HepG2 (cell line): ENCODE results near the gene KIF20A. TPM values are rescaled to one million over a fixed set of nuclear protein-coding genes. Genes with fewer than 3 reads are reported as not detected.

Experiments
- ARHGAP35 ChIP-seq: sonication (generic); formaldehyde crosslinking; IDR thresholded peaks from 2 replicates; pipeline ENCODE4 v1.9.0; 2022; ENCODE audit warnings: mild to moderate bottlenecking, inconsistent platforms, moderate library complexity, missing genetic modification reagents, borderline replicate concordance
- ARNT ChIP-seq: fragments of 450-650 bp; IDR thresholded peaks from 2 replicates; pipeline ENCODE4 v1.6.1; 2017
- ASH2L ChIP-seq: fragments of 300-600, 200-600 bp; sonication (generic); IDR thresholded peaks from 2 replicates; pipeline ENCODE4 v1.7.0; 2017; ENCODE audit warnings: low read depth, mild to moderate bottlenecking, moderate library complexity, mixed read lengths, low read length; ENCODE audit not compliant: insufficient read length
- DNMT3B ChIP-seq: conservative IDR thresholded peaks from 2 replicates; pipeline ENCODE4 v1.6.1; 2016; ENCODE audit warnings: missing biosample characterization, control low read depth
- HCFC1 ChIP-seq: fragments of 150-350 bp; IDR thresholded peaks from 2 replicates; pipeline ENCODE4 v1.6.1; 2014; ENCODE audit warnings: low read depth, low read length
- HDAC6 ChIP-seq: fragments of 200-600 bp; sonication (generic); IDR thresholded peaks from 2 replicates; pipeline ENCODE4 v1.7.0; 2017; ENCODE audit warnings: mild to moderate bottlenecking, antibody characterized with exemption, low read length, low read depth
- HOXA5 ChIP-seq: sonication (generic); formaldehyde crosslinking; IDR thresholded peaks from 2 replicates; pipeline ENCODE4 v1.4.0; 2020; ENCODE audit warnings: missing genetic modification reagents
- KMT2B ChIP-seq: IDR thresholded peaks from 2 replicates; pipeline ENCODE4 v1.6.1; 2016; ENCODE audit warnings: missing genetic modification reagents, missing compliant biosample characterization
- MIXL1 ChIP-seq: IDR thresholded peaks from 2 replicates; pipeline ENCODE4 v1.6.1; 2016
- MTA3 ChIP-seq: sonication (generic); formaldehyde crosslinking; IDR thresholded peaks from 2 replicates; pipeline ENCODE4 v1.4.0; 2020; ENCODE audit warnings: missing genetic modification reagents
- PRMT3 ChIP-seq: sonication (generic); formaldehyde crosslinking; IDR thresholded peaks from 2 replicates; pipeline ENCODE4 v1.8.1; 2022; ENCODE audit warnings: low read depth, mild to moderate bottlenecking, moderate library complexity, missing genetic modification reagents, borderline replicate concordance
- SAFB2 ChIP-seq: sonication (generic); formaldehyde crosslinking; IDR thresholded peaks from 2 replicates; pipeline ENCODE4 v1.5.1; 2020; ENCODE audit warnings: missing genetic modification reagents, low read depth, mild to moderate bottlenecking, borderline replicate concordance
- SRSF1 ChIP-seq: fragments of 200-400 bp; formaldehyde crosslinking; optimal IDR thresholded peaks from 2 replicates; pipeline ENCODE3; 2017; ENCODE audit warnings: mild to moderate bottlenecking, low read depth, low read length, moderate library complexity
- ZBTB3 ChIP-seq: sonication (generic); formaldehyde crosslinking; IDR thresholded peaks from 2 replicates; pipeline ENCODE4 v1.4.0; 2020; ENCODE audit warnings: low read depth, mild to moderate bottlenecking, moderate library complexity, missing genetic modification reagents, borderline replicate concordance
- ZFP82 ChIP-seq: sonication (generic); formaldehyde crosslinking; IDR thresholded peaks from 2 replicates; pipeline ENCODE4 v1.5.1; 2020; ENCODE audit warnings: mild to moderate bottlenecking, missing genetic modification reagents, borderline replicate concordance
- ZIK1 ChIP-seq: sonication (generic); formaldehyde crosslinking; IDR thresholded peaks from 2 replicates; pipeline ENCODE4 v1.5.0; 2020; ENCODE audit warnings: mild to moderate bottlenecking, low read depth, missing genetic modification reagents, borderline replicate concordance
- ZNF124 ChIP-seq: sonication (generic); formaldehyde crosslinking; IDR thresholded peaks from 2 replicates; pipeline ENCODE4 v1.4.0; 2020; ENCODE audit warnings: missing genetic modification reagents
- ZNF451 ChIP-seq: sonication (generic); formaldehyde crosslinking; IDR thresholded peaks from 2 replicates; pipeline ENCODE4 v1.5.0; 2020; ENCODE audit warnings: mild to moderate bottlenecking, missing genetic modification reagents
- ZNF652 ChIP-seq: IDR thresholded peaks from 2 replicates; pipeline ENCODE4 v1.6.1; 2016; ENCODE audit warnings: low read depth, borderline replicate concordance
- ZNF746 ChIP-seq: sonication (generic); formaldehyde crosslinking; IDR thresholded peaks from 2 replicates; pipeline ENCODE4 v1.8.0; 2022; ENCODE audit warnings: mild to moderate bottlenecking, missing genetic modification reagents
- ZNF747 ChIP-seq: sonication (generic); formaldehyde crosslinking; IDR thresholded peaks from 2 replicates; pipeline ENCODE4 v1.8.1; 2023; ENCODE audit warnings: missing genetic modification reagents, mild to moderate bottlenecking, borderline replicate concordance
- ZNF775 ChIP-seq: sonication (generic); formaldehyde crosslinking; IDR thresholded peaks from 2 replicates; pipeline ENCODE4 v1.4.0; 2020; ENCODE audit warnings: missing genetic modification reagents, mild to moderate bottlenecking, moderate library complexity, borderline replicate concordance
- polyA plus RNA-seq, 8 experiments: library from polyadenylated mRNA; depleted of rRNA in 3 of 8; stranded (reverse) in 7 of 8; unstranded in 1 of 8; fragments of >200 nt; fragmentation: Illumina TruSeq in 4 of 8; extraction: Trizol in 4 of 8; gene quantifications; 2 replicates each; pipeline versions ENCODE4 v1.2.1 to v1.2.3, GENCODE V29; 2011 to 2016; ENCODE audit warnings: low read depth in 4 of 8, missing spikeins in 1 of 8, mixed read lengths in 1 of 8; ENCODE audit not compliant: insufficient read depth in 1 of 8
- total RNA-seq, 5 experiments: library from RNA; depleted of rRNA; stranded (reverse); fragments of >200 nt; fragmentation: Illumina TruSeq; extraction: Trizol; gene quantifications; 2 replicates each; pipeline ENCODE4 v1.2.3, GENCODE V29; 2016; ENCODE audit warnings: low read depth in 1 of 5
- TF ChIP-seq, protein P1 (sequence below): IDR thresholded peaks from 2 replicates; pipeline ENCODE4 v1.6.1; 2018; ENCODE audit warnings: missing genetic modification reagents, mild to moderate bottlenecking, missing compliant biosample characterization
- TF ChIP-seq, protein P2 (sequence below): sonication (generic); formaldehyde crosslinking; IDR thresholded peaks from 2 replicates; pipeline ENCODE4 v1.8.0; 2022; ENCODE audit warnings: mild to moderate bottlenecking, missing genetic modification reagents, borderline replicate concordance
- TF ChIP-seq, protein P3 (sequence below): sonication (generic); formaldehyde crosslinking; IDR thresholded peaks from 2 replicates; pipeline ENCODE4 v1.5.0; 2020; ENCODE audit warnings: mild to moderate bottlenecking, low read depth, missing genetic modification reagents, borderline replicate concordance
- TF ChIP-seq, protein P4 (sequence below): sonication (generic); formaldehyde crosslinking; IDR thresholded peaks from 2 replicates; pipeline ENCODE4 v1.4.0; 2020; ENCODE audit warnings: missing genetic modification reagents, borderline replicate concordance

KIF20A gene
- total and polyA plus RNA-seq, 2 of the 13 experiments (the other 11 are each of a cell fraction or from before 2014, with no cell fraction given): 17.1 to 66.8 TPM

DNA sequence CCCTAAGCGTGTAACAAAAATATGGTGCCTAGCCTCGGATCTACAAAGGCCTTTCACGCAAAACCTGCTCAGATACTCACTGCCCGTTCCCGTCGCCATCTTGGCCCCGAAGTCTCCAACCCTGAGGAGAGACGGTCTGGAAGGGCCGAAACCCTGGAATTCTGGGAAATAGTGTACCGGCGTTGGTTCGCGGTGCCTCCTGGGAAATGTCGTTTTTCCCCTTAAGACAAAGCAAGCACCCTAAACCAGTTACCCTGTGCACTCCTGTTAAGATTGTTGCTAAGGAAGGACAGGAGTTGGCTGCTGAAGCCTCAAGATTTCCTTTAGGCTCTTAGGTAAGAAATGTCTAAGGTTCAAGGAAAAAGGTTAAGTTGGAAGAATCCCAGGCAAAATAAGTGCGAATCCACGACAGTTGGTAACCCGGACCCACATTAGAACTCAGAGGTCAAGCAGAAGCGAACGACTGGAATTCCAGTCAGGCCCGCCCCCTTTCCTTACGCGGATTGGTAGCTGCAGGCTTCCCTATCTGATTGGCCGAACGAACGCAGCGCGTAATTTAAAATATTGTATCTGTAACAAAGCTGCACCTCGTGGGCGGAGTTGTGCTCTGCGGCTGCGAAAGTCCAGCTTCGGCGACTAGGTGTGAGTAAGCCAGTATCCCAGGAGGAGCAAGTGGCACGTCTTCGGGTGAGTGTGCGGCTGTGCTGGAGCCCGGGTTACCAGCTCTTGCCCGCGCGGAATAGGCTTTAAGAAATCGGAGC, at the start of gene KIF20A, which contains the start of gene BRD8 (continued):
- TF ChIP-seq SAFB2 (CRISPR knock-in tag) (no peak), ZNF451 (no peak), ZFP82 (CRISPR knock-in tag) (no peak), KMT2B (CRISPR knock-in tag) (peak; percentile 64; the same call in 1 of the 2 replicates), HDAC6 (no peak), DNMT3B (CRISPR knock-in tag) (peak; percentile 61; the same call in 1 of the 2 replicates), ZIK1 (CRISPR knock-in tag) (no peak), MIXL1 (CRISPR knock-in tag) (no peak), HOXA5 (CRISPR knock-in tag) (no peak), ZNF775 (CRISPR knock-in tag) (no peak), ZNF124 (CRISPR knock-in tag) (no peak), ARHGAP35 (CRISPR knock-in tag) (no peak), ARNT (no peak), PRMT3 (no peak; the same call in 1 of the 2 replicates), ZNF652 (CRISPR knock-in tag) (no peak), ZNF747 (peak; percentile 21), ZBTB3 (CRISPR knock-in tag) (no peak), MTA3 (CRISPR knock-in tag) (no peak), ZNF746 (no peak), SRSF1 (no peak), HCFC1 (peak; percentile 79), ASH2L (peak; percentile 75)
- TF ChIP-seq, protein P1, sequence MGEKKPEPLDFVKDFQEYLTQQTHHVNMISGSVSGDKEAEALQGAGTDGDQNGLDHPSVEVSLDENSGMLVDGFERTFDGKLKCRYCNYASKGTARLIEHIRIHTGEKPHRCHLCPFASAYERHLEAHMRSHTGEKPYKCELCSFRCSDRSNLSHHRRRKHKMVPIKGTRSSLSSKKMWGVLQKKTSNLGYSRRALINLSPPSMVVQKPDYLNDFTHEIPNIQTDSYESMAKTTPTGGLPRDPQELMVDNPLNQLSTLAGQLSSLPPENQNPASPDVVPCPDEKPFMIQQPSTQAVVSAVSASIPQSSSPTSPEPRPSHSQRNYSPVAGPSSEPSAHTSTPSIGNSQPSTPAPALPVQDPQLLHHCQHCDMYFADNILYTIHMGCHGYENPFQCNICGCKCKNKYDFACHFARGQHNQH (CRISPR knock-in tag): 0 out of 2 replicates have a peak, but pooled peaks have one; percentile 28
- TF ChIP-seq, protein P2, sequence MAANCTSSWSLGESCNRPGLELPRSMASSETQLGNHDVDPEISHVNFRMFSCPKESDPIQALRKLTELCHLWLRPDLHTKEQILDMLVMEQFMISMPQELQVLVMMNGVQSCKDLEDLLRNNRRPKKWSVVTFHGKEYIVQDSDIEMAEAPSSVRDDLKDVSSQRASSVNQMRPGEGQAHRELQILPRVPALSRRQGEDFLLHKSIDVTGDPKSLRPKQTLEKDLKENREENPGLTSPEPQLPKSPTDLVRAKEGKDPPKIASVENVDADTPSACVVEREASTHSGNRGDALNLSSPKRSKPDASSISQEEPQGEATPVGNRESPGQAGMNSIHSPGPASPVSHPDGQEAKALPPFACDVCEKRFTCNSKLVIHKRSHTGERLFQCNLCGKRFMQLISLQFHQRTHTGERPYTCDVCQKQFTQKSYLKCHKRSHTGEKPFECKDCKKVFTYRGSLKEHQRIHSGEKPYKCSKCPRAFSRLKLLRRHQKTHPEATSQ (CRISPR knock-in tag): no peak
- TF ChIP-seq, protein P3, sequence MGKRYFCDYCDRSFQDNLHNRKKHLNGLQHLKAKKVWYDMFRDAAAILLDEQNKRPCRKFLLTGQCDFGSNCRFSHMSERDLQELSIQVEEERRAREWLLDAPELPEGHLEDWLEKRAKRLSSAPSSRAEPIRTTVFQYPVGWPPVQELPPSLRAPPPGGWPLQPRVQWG (CRISPR knock-in tag): no peak
- TF ChIP-seq, protein P4, sequence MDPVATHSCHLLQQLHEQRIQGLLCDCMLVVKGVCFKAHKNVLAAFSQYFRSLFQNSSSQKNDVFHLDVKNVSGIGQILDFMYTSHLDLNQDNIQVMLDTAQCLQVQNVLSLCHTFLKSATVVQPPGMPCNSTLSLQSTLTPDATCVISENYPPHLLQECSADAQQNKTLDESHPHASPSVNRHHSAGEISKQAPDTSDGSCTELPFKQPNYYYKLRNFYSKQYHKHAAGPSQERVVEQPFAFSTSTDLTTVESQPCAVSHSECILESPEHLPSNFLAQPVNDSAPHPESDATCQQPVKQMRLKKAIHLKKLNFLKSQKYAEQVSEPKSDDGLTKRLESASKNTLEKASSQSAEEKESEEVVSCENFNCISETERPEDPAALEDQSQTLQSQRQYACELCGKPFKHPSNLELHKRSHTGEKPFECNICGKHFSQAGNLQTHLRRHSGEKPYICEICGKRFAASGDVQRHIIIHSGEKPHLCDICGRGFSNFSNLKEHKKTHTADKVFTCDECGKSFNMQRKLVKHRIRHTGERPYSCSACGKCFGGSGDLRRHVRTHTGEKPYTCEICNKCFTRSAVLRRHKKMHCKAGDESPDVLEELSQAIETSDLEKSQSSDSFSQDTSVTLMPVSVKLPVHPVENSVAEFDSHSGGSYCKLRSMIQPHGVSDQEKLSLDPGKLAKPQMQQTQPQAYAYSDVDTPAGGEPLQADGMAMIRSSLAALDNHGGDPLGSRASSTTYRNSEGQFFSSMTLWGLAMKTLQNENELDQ (CRISPR knock-in tag): no peak
